IPS-NIHi7 (cell line): ENCODE data around the gene TMBIM6.
"Not testable (repeated sequence)": the region's sequence is repeated elsewhere in the genome, so short reads cannot be mapped to it uniquely, and the experiment has no call there.

Experiments
- DNase-seq: peaks from one replicate; pipeline ENCODE4 v3.0.0; 2012; ENCODE audit warnings: mixed read lengths; ENCODE audit errors: extremely low spot score

The TMBIM6 gene

DNA sequence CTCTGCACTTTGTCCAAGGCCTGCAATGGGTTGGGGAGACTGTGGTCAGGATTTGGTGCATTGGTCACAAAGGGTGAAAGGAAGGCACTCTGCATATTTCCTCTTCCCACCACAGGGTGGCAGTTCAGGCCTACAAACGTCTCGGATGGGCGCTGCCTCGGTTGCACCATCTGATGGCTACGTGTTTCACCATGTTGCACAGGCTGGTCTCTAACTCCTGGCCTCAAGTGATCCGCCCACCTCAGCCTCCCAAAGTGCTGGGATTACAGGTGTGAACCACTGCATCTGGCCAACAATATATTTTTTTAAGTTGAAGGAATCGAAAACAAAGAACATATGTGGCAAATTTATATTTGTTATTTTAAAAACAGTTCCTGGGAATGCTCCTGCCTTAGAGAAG lies 35.1 kb downstream of the TMBIM6 start:
- peak; percentile 86 for DNase-seq

DNA sequence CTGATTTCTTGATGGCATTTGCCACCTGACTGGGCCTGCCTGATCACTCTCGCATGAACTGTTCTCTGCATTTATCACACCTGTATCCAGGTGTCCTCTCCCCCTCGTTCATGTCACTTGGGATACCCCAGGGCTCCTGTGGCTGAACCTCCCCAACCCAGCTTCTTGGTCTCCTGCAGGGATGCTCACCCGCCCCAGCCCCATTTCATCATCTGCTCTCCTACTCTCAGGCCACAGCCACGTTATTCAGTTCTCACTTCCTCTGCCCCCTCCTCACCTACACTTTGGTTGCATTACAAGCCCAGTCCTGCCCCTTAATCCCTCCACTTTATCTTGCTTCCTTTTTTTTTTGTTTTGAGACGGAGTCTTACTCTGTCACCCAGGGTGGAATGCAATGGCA lies 35.5 kb downstream of the TMBIM6 start:
- DNase-seq = no peak

DNA sequence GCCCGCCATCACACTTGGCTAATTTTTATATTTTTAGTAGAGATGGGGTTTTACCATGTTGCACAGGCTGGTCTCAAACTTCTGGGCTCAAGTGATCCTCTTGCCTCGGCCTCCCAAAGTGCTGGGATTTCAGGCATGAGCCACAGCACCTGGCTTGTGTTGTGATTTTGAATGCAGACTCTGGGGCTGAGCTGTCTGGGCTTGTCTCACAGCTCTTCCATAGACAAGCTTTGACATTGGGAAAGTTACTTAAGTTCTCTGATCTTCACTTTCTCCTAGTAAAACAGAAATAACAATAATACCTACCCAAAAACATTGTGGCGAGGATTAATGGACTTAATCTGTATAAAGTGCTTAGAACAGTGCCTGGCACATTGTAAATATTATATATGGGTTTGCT lies 36.0 kb downstream of the TMBIM6 start:
- no peak for DNase-seq

DNA sequence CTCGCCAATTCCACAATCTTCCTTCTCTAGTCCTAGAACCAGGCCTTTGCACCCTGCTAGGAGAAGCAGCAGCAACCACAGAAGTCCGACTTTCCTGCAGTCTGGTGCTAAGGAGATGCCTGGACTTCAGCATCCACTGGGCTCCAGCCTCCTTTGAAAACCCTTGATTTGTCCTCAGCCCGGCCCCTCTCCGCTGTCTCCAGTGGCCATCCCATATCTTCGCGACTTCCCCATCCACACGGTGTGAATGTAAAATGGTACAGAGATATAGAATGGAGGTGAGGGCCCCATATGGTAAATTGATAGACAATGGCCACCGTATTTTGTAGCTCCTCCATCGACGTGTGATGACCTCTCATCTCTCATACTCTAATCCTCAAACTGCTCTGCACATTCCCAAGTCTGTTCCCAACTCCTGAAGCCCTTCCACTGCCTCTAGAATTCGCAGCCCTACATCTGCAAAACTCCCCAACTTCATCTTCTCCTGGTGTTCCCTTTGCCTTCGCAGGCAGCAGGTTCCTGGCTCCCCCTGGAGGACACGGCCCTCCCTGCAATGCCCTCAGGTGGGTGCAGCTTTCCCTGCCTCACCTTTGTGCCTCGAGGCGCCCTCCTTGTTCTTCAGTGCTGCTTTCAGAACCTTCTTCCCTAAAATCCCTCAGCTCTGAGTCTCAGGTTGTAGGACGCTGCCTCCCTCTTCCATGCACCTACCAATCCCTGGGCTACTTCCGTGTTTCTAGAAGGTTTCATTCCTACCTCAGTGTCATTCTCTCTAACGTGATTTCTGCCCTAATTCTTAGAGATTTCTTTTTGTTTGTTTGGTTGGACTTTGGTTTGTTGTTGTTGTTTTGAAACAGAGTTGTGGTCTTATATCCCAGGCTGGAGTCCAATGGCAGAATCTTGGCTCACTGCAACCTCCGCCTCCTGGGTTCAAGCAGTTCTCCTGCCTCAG lies 36.7 kb downstream of the TMBIM6 start:
- DNase-seq = peak; percentile 94

DNA sequence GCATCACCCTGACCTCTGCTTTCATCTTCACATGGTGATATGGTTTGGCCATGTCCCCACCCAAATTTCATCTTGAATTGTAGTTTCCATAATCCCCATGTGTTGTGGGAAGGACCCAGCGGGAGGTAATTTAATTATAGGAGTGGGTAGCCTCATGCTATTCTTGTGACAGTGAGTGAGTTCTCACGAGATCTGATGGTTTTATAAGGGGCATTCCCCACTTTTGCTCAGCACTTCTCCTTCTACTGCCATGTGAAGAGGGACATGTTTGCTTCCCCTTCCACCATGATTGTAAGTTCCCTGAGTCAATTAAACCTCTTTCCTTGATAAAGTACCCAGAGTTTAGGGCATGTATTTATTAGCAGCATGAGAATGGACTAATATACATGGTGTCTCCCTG lies 38.2 kb downstream of the TMBIM6 start:
- DNase-seq = no peak

DNA sequence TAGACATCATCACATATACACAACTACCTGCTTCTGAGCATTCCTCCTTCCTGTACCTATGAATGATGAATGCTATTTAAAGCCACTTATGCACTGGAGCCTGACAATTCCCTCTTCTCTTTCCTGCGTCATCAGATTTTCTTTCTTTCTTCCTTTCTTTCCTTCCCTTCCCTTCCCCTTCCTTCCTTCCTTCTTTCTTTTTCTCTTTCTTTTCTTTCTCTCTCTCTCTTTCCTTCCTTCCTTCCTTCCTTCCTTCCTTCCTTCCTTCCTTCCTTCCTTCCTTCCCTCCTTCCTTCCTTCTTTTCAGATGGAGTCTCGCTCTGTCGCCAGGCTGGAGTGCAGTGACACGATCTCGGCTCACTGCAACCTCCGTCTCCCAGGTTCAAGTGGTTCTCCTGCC lies 39.6 kb downstream of the TMBIM6 start:
- DNase-seq = not testable (repeated sequence)

DNA sequence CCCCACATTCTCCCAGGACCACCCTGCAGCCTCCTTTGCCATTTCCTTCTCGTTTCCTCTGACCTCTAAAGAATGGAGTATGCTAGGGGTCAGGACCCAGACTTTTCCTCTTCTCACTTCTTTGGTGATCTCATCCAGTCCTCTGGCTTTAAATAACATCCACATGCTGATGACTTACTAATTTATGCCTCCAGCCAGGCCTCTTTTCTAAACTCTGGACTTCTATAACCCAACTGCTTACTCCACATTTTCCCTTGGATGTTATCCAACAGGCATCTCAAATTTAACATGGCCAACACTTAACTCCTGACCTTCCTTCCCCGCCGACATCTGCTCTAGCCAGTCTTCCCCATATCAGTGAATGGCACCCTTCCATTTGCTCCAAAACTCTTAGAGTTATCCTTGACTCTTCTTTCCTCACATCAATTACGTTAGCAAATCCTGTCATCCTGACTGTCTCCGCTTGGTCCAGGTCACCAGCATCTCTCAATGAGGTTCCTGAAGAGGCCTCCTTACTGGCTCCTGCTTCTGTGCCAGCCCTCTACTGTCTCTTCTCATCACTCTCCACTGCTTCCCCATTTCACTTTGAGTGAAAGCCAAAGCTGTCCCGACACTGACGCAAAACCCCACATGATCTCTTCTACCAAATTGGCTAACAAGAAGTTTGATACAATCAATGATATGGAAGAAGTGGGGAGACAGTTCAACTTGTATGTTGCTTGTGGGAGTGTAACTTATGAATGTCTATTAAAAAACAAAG lies 42.7 kb downstream of the TMBIM6 start:
- no peak for DNase-seq

DNA sequence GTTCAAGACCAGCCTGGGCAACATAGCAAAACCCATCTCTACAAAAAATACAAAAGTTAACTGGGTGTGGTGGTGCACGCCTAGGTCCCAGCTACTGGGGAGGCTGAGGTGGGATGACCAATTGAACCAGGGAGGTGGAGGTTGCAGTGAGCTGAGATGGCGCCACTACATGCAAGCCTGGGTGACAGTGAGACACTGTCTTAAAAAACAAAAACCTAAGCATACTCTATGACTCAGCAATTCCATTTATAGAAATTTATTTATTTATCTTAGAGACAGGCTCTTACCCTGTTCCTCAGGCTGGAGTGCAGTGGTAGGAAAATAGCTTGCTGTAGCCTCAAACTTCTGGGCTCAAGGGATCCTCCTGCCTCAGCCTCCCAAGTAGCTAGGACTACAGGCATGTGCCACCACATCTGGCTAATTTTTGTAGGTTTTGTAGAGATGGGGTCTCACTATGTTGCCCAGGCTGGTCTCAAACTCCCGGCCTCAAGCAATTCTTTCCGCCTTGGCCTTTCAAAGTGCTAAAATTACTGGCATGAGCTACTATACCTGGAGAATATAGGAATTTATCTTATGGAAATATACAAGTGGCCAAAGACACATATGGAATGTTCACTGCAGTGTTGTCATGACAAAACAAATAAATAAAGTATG lies 43.5 kb downstream of the TMBIM6 start:
- no peak for DNase-seq

DNA sequence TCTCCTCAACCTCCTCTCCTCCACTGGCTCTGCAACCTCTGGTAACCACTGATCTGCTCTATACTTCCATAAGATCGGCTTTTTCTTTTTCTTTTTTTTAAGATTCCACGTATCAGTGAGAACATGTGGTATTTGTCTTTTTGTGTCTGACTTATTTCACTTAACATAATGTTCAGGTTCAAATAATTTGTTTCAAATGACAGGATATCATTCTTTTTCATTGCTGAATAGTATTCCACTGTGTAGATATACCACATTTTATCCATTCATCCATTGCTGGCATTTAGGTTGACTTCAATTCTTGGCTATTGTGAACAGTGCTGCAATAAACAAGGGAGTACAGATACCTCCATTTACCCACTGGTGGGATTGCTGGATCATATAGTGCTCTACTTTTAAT lies 46.3 kb downstream of the TMBIM6 start:
- no peak for DNase-seq

DNA sequence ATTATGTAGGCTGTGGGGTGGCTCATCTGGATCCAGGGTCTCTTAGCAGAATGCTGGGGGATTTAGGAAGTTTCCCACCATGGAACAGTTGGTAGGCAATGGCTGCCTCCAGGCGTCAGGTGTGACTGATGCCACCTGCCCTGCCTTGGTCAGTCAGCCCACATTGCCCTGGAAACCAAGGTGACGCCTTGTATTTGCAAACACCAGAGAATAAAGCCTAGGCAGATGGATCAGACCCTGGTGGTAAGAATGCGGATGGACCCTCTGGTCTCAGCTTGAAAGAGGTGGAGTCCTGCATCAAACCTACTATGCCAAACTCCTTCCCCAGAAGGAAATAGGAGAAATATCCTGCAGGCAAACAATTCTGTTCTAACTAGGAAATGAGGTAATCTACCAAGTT lies 48.6 kb downstream of the TMBIM6 start:
- DNase-seq = peak; percentile 72

DNA sequence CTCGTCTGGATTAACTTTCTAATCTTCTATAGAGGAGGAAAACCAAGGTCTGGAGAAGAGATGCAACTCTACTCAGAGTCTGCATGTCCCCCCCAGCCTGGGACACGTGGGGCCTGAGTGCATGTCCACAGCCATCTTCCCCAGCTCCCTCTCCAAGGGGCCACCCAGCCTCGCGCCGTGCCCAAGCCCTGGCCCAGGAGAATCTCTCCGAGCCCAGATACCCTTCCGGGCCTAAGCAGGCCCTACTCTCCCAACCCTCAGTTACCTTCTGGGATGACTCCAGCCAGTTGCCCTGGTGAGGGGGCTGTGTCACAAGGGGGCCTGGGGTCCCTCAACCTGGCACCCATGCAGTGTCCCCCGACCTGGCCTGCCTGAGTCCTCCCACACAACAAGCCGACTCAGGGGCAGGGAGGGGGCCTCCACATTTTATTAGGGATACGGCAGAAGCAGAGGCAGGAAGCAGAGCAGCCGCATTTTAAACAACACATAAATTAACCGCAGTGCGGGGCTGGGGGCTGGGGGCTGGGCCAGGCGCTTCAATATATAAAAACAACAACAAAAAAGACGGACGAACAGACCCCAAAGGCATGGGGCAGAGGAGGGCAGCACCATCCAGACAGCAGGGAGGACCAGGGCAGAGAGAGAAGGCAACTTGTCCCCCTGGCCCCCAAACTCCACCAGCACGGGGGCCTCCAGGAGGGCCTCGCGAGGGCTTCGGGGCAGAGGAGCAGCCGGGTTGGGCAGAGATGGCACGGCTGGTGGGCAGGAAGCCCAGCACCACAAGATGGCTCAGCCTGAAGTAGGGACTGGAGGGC lies 49.6 kb downstream of the TMBIM6 start:
- DNase-seq = no peak

DNA sequence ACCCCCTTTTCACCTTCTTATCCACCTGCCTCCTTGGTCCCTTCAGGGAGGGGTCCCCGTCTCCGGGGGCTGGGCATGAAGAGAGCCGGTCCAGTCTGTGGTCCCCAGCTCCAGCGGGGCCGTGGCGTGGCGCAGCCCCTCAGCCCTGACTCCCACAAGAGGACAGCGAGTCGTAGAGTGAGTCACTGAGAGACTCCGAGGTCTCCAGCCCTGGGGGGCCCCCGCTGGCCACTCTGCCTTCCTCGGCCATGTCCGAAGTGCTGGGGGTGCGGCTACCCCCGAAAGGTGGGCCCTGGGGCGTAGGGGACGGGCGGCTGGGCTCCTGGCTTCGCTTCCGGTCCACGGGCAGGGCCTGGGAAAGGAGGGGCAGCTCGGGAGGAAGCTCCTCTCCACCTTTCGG lies 50.3 kb downstream of the TMBIM6 start:
- DNase-seq = no peak

DNA sequence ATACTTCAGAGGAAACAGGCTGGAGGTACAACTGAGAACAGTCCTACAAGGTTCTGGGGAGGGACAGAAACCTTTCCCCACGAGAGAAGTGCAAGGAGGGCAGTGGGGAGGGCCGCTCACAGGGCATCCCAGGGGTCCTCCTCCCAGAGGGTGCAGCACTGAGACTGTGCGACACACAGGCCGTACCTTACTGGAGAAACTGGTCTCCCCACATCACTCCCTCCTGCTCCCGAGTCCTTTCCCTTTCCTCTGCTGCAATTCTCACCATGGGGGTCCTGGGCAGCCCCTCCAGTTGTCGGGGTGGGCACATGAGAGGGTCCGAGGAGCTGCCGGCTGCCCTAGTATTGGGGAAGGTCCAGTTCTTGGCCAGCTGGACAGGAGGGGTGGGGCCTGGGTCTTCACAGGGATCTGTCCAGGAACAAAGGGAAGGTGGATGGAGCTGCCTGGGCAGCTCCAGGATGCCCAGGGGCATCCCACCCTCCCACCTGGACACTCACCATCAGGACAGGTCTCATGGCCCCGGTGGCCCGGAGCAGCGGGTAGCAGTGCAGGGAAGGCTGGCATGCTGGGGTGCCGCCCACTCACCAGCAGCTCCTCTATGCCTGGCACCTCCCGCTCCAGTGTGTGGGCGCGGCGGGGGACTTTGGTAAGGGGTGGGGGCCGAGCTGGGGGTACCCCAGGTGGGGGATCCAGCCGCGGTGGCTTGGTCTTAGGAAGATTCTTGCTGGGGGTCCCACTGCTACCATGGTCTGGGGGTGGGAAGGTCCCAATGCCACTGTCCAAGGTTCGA lies 51.0 kb downstream of the TMBIM6 start:
- no peak for DNase-seq

DNA sequence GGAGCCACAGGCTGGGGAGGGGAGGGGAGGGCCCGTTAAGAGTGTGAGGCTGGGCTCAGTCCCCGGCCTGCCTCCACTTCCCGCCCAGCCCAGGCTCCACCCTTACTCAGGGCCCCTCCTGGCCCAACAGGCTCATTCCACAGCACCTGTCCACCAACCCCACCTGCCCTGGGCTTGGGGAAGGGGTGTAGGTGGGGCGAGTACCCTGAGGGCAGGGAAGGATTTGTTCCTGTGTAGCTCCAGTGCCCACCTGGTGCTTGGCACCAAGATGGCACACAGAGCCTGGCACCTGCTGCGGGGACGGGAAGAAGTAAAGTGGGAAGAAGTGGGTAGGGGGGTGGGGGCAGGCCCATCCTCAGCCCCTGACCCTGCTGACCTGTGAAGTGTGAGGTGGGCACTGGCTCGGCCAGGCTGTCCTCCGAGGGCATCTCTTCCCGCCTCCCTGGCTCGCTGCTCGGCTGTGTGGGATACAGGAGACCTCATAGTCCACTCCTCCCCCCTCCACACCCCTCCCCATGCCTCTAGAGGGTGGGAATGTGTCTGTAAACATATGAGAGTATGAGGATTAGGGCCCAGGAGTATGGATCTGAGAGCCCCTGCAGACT lies 51.7 kb downstream of the TMBIM6 start:
- no peak for DNase-seq

DNA sequence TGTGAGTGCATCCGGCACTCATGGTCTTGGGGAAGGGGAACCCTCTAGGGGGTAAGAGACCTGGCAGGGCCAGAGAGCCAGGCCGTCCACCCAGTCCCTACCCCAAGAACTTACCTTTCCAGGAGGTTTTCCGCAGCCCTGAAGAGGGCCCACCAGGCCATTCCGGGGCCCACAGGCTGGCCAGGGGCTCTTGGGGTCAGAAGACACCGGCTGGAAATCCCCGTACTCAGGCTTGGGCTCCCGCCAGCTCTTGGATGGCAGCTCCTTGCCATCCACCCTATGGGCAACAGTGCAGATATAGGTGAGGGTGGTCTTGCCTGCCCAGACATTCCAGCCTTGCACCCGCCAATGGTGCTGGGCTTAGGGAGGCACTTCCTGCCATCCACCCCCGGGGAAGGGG lies 52.3 kb downstream of the TMBIM6 start:
- DNase-seq = no peak

DNA sequence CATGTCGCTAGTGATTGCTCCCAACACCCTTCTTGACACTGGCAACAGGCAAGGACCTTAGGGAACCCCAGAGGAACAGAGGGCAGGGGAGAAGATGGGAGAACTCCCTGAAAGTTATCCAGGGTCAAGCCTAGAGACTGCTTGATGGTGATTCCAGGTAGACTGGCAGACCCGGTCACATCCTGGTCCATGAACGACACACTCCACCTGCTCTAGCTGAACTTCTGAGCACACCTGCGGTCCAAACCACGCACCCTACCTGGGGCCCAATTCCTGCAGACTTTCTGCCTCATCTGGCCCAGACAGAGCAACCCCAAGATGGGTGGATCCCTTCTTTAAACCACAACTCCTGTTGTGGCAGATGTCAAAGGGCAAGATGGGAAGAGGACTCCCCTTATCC lies 52.7 kb downstream of the TMBIM6 start:
- DNase-seq = no peak

DNA sequence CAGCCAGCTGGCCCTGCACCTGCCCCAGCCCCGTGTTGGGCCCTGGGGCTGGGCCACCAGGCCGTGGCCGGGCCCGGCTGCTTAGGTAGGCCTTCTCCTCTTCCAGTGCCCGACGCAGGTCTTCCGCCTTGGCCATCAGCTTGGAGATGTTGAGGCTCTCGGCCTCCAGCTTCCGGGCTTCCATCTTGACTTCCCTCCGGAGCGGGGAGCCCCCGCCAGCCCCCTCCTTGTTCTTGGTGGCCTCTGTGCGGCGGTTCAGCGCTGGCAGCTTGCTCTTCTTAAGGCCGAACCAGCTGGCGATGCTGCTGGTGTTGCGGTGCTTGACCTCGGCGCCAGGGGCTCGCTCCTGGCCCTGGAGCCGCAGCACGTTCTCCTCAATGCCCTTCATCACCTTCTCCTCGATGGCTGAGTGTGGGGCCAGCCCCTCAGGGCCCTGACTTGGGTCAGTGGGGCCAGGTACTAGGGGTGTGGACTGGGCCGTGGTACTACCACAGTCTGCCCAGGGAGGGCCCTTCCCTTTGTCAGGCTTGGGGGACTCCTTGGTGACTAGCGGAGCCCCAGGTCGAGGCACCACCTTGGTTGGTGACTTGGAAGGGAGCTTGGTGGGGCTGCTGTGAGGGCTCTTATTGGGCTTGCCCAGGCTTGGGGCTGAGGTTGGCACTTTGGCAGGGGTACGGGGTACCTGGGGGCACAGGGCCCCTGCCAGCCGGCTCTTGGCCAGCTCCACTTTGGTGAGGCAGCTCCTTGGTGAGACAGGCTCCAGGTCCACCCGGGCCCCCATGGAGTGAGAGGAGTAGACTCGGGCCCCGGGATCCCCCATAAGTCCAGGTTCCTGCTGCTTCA lies 53.7 kb downstream of the TMBIM6 start:
- no peak for DNase-seq

DNA sequence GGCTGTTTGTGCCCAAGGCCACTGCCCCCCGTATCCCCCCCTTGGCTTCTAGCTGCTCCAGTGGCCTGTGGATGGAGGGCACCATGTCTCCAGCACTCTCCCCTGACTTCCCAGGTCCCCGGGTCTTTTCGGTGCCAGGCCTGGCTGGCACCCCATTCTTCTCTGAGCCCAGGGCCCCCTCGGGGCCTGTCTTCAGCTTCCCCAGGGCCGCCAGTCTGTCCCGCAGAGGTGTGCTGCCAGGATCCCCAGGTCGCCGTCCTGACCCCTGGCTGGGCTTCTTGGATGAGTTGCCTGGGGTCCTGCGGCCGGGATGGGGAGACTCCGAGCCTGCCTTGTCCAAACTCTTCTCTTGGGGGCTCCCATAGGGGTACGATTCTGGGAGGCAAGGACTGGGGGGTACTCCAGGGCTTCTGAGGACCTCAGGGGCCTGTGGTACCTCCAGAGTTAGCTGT lies 54.3 kb downstream of the TMBIM6 start:
- DNase-seq = no peak

DNA sequence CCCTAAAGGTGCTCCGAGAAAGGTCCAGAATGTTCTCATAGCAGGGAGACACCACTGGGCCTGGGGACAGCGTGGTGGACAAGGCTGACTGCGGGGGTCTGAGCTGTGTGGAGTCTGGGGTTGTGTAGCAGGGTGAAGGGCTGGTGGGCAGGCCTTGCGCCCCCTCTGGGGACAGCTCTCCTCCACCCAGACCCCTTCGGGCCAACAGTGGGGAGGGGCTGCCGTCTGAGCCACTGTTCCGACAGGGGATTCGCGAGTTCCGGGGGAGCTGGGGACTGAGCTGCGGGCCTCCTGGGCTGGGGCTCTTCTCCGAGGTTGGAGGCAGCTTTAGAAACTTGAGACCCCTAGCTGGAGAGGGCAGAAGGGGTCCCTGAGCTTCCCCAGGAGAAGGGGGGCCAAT lies 54.8 kb downstream of the TMBIM6 start:
- DNase-seq = no peak
